MM.1S (cell line): ENCODE measurements around the gene PACS2.

ENCODE experiments used
- DNase-seq: peaks from one replicate; pipeline ENCODE4 v3.0.0-alpha.2; 2015
- H2AFZ ChIP-seq: fragments of 300-600 bp; sonication (generic); 2 replicates; pipeline ENCODE4 v1.6.0; 2016; ENCODE audit warnings: antibody characterized with exemption, low read length
- H3F3A ChIP-seq: fragments of 300-600 bp; sonication (generic); 2 replicates; pipeline ENCODE4 v1.6.1; 2016; ENCODE audit warnings: mild to moderate bottlenecking, antibody characterized with exemption, low read length, moderate library complexity, mixed read lengths; ENCODE audit not compliant: insufficient read depth
- H3K27ac ChIP-seq: fragments of 300-600 bp; sonication (generic); 2 replicates; pipeline ENCODE4 v1.5.1; 2016; ENCODE audit warnings: mild to moderate bottlenecking, low read length
- H3K27me3 ChIP-seq: fragments of 300-600 bp; sonication (generic); replicated peaks from 2 replicates; pipeline ENCODE4 v1.6.0; 2016; ENCODE audit warnings: low read length; ENCODE audit not compliant: insufficient read depth
- H3K36me3 ChIP-seq: fragments of 300-600 bp; sonication (generic); replicated peaks from 2 replicates; pipeline ENCODE4 v1.6.1; 2016; ENCODE audit warnings: mild to moderate bottlenecking, low read length, mixed read lengths; ENCODE audit not compliant: insufficient read depth
- H3K4me1 ChIP-seq: fragments of 300-600 bp; sonication (generic); 2 replicates; pipeline ENCODE4 v1.6.1; 2016; ENCODE audit warnings: low read length, mixed read lengths
- H3K4me2 ChIP-seq: fragments of 300-600 bp; sonication (generic); 2 replicates; pipeline ENCODE4 v1.6.0; 2016; ENCODE audit warnings: low read depth, low read length
- H3K4me3 ChIP-seq: fragments of 300-600 bp; sonication (generic); 2 replicates; pipeline ENCODE4 v1.5.1; 2016; ENCODE audit warnings: low read length, mixed read lengths
- H3K79me2 ChIP-seq: fragments of 300-600 bp; sonication (generic); 2 replicates; pipeline ENCODE4 v1.6.1; 2016; ENCODE audit warnings: mixed run types, low read length, mixed read lengths
- H3K9ac ChIP-seq: fragments of 300-600 bp; sonication (generic); 2 replicates; pipeline ENCODE4 v1.6.1; 2016; ENCODE audit warnings: low read length, mixed read lengths
- H3K9me2 ChIP-seq: fragments of 300-600 bp; sonication (generic); replicated peaks from 2 replicates; pipeline ENCODE4 v1.6.1; 2016; ENCODE audit warnings: mild to moderate bottlenecking, low read length, mixed read lengths; ENCODE audit not compliant: insufficient read depth
- H3K9me3 ChIP-seq: fragments of 300-600 bp; sonication (generic); replicated peaks from 2 replicates; pipeline ENCODE4 v1.6.1; 2016; ENCODE audit warnings: mild to moderate bottlenecking, low read length, mixed read lengths; ENCODE audit not compliant: insufficient read depth
- H4K20me1 ChIP-seq: fragments of 300-600 bp; sonication (generic); 2 replicates; pipeline ENCODE4 v1.6.1; 2016; ENCODE audit warnings: mild to moderate bottlenecking, low read length, moderate library complexity, mixed read lengths; ENCODE audit not compliant: insufficient read depth
- CTCF ChIP-seq: fragments of 300-600 bp; sonication (generic); IDR thresholded peaks from 2 replicates; pipeline ENCODE4 v1.5.1; 2016; ENCODE audit warnings: antibody characterized with exemption, low read length, mixed read lengths
- EZH2 ChIP-seq: fragments of 300-600 bp; sonication (generic); optimal IDR thresholded peaks from 2 replicates; pipeline ENCODE3; 2017; ENCODE audit warnings: low read depth, mild to moderate bottlenecking, antibody characterized with exemption, low read length, mixed read lengths
- EZH2phosphoT487 ChIP-seq: fragments of 300-600 bp; sonication (generic); IDR thresholded peaks from 2 replicates; pipeline ENCODE4 v1.6.1; 2018; ENCODE audit warnings: antibody characterized with exemption, low read length

PACS2 gene

DNA sequence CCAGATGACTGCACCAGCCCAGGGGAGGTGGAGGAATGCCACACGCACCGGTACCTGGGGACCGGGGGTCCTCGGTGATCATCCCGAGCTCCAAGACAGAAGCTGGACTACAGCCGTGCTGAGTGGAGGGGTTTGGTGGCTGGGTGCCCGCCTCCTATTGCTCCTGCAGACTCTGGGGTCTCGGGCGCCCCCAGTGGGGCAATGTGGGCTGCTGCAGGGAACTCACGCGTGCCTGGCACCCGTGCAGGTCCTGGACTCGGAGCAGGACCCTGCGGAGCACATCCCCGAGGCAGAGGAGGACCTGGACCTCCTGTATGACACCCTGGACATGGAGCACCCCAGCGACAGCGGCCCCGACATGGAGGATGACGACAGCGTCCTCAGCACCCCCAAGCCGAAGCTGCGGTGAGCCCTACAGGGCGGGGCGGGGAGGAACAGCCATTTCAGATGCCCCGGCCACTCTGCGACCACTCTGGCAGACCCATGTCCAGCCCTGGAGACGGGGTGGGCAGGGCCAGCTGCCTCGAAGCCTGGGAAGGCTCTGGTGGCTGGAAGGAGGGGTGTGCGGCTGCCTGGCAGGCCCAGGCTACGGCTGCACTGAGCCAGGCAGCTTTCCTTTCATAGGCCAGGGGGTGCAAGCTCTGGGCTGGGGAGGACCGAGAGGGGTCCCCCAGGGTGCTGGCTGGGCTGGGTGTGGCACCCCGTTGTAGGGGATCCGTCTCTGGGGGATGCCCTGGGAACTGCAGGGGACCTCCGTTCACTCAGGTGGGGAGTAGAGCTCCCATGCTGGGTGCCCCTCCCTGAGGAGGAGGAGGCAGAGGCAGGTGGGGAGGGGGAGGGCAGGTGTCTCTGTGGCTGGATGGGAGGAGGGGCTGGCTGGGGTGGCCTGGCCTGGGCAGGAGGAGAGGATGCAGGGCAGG is 62.2 kb downstream of the PACS2 start:
- Histone ChIP-seq H3K4me2 (no peak overlapping the region), H4K20me1 (no peaks in the 10 kb centered on the region), H3K4me1 (no peaks in the 10 kb centered on the region)

DNA sequence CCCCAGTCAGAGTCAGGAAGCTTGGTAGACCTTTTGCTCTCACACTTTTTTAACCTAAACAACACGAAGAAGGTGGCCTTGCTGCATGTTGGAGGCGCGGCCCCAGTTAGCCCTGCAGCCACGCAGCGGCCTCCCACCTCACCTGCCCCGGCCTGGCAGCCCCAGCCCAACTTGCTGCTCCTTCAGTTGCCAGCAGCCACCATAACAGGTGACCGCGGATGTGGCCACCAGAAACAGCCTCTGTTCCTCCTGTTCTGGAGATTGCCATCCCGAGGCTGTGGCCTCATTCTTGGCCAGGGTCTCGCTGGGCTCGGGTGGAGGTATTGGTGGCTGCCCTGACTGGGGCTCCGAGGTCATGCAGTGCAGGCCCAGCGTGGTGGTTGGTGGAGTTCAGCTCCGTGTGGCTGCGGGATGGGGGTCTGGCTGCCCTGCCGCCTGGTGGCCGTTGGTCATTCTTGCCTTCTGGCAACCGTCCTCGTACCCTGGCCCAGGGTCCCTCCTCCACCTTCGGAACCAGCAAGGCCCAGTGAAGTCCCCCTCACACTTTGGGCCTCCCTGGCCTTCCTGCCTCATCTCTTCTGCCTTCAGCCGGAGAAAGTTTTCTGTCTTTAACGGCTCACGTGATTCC is 63.1 kb downstream of the PACS2 start:
- H3K9me3 ChIP-seq, result no peaks in the 10 kb centered on the region
- no peak overlapping the region for H2AFZ ChIP-seq
- H3K9me2 ChIP-seq, result no peaks in the 10 kb centered on the region
- H3K27ac ChIP-seq, result no peak overlapping the region
- H3K9ac ChIP-seq, result no peak overlapping the region
- H3K4me2 ChIP-seq, result no peak overlapping the region
- no peaks in the 10 kb centered on the region for H4K20me1 ChIP-seq
- H3K79me2 ChIP-seq, result no peaks in the 10 kb centered on the region
- TF ChIP-seq CTCF (no peak), EZH2 (no peak), EZH2phosphoT487 (no peak)
- no peaks in the 10 kb centered on the region for H3K36me3 ChIP-seq
- DNase-seq, result no peak
- no peaks in the 10 kb centered on the region for H3K4me1 ChIP-seq
- H3F3A ChIP-seq, result no peaks in the 10 kb centered on the region
- no peaks in the 10 kb centered on the region for H3K27me3 ChIP-seq
- H3K4me3 ChIP-seq, result no peak overlapping the region

More for the DNA sequence above, 62.2 kb downstream of the PACS2 start:
- Histone ChIP-seq H3K27me3 (no peaks in the 10 kb centered on the region), H3K27ac (no peak overlapping the region), H3K9me3 (no peaks in the 10 kb centered on the region), H3K9ac (no peak overlapping the region), H2AFZ (no peak overlapping the region), H3F3A (no peaks in the 10 kb centered on the region), H3K4me3 (no peak overlapping the region), H3K79me2 (no peaks in the 10 kb centered on the region), H3K9me2 (no peaks in the 10 kb centered on the region), H3K36me3 (no peaks in the 10 kb centered on the region)
- no peak for DNase-seq
- TF ChIP-seq EZH2phosphoT487 (no peak), EZH2 (no peak), CTCF (no peak)

GRCh38 chr14:105378199-105378598 is 63.7 kb downstream of the PACS2 start:
- H3K36me3 ChIP-seq, result no peaks in the 10 kb centered on the region
- no peaks in the 10 kb centered on the region for H3K27me3 ChIP-seq
- DNase-seq, result no peak
- H4K20me1 ChIP-seq, result no peaks in the 10 kb centered on the region
- no peak for TF ChIP-seq EZH2phosphoT487
- H3K9ac ChIP-seq, result no peak overlapping the region
- no peak overlapping the region for H3K4me3 ChIP-seq
- no peak overlapping the region for H3K27ac ChIP-seq
- no peaks in the 10 kb centered on the region for H3K9me2 ChIP-seq
- no peak overlapping the region for H3K4me2 ChIP-seq
- no peaks in the 10 kb centered on the region for H3K4me1 ChIP-seq
- no peaks in the 10 kb centered on the region for H3F3A ChIP-seq
- no peak overlapping the region for H2AFZ ChIP-seq
- H3K9me3 ChIP-seq, result no peaks in the 10 kb centered on the region
- no peaks in the 10 kb centered on the region for H3K79me2 ChIP-seq
